Effector memory CD4-positive, alpha-beta T cell (primary cell): Measurements from ENCODE around the gene BBS9.

ENCODE experiments used
- DNase-seq, 3 donors: peaks; one replicate each; pipeline ENCODE4 v3.0.0-alpha.2; 2020
- H3K27ac ChIP-seq: 2 replicates; pipeline ENCODE4 v1.7.0; 2013; ENCODE audit warnings: mild to moderate bottlenecking, low read length, moderate library complexity; ENCODE audit not compliant: insufficient read depth, poor library complexity, severe bottlenecking
- H3K27me3 ChIP-seq: replicated peaks from 2 replicates; pipeline ENCODE4 v1.7.0; 2013; ENCODE audit warnings: mild to moderate bottlenecking, low read length; ENCODE audit not compliant: insufficient read depth, control insufficient read depth, poor library complexity, severe bottlenecking
- H3K36me3 ChIP-seq: 2 replicates; pipeline ENCODE4 v1.7.0; 2013; ENCODE audit warnings: mild to moderate bottlenecking, low read length, moderate library complexity; ENCODE audit not compliant: control insufficient read depth, insufficient read depth
- H3K4me1 ChIP-seq: 2 replicates; pipeline ENCODE4 v1.7.0; 2013; ENCODE audit warnings: low read length, mild to moderate bottlenecking; ENCODE audit not compliant: control insufficient read depth, insufficient read depth, poor library complexity, severe bottlenecking
- H3K4me3 ChIP-seq: 2 replicates; pipeline ENCODE4 v1.7.0; 2013; ENCODE audit warnings: low read length, low read depth, mild to moderate bottlenecking; ENCODE audit not compliant: insufficient read depth, poor library complexity, severe bottlenecking
- H3K9me3 ChIP-seq: 2 replicates; pipeline ENCODE4 v1.7.0; 2013; ENCODE audit warnings: mild to moderate bottlenecking, low read length, moderate library complexity; ENCODE audit not compliant: control insufficient read depth

Gene BBS9

GRCh38 chr7:33118383-33118782 is 11.0 kb upstream of the BBS9 start:
- H3K36me3 ChIP-seq: no peaks in the 10 kb centered on the region
- DNase-seq: no peak
- H3K9me3 ChIP-seq: no peaks in the 10 kb centered on the region
- no peak overlapping the region for H3K4me3 ChIP-seq
- H3K27ac ChIP-seq: no peak overlapping the region
- peaks cover 3% of the 10 kb centered on the region for H3K27me3 ChIP-seq
- H3K4me1 ChIP-seq: no peaks in the 10 kb centered on the region

- Histone ChIP-seq H3K9me3 (no peaks in the 10 kb centered on the region), H3K4me1 (peaks cover 13% of the 10 kb centered on the region), H3K4me3 (no peak overlapping the region), H3K36me3 (no peaks in the 10 kb centered on the region), H3K27ac (no peak overlapping the region), H3K27me3 (peaks cover 1% of the 10 kb centered on the region)
- no peak for DNase-seq
These were observed 2.3 kb upstream of the BBS9 start for GRCh38 chr7:33127085-33127484.

- Histone ChIP-seq H3K27ac (peak overlapping the region; percentile 79), H3K36me3 (no peaks in the 10 kb centered on the region), H3K9me3 (no peaks in the 10 kb centered on the region), H3K4me1 (peaks cover 13% of the 10 kb centered on the region), H3K27me3 (no peaks in the 10 kb centered on the region), H3K4me3 (peak overlapping the region; percentile 94)
- DNase-seq: no peak
These were observed 754 bp upstream of the BBS9 start for GRCh38 chr7:33128631-33128989.

GRCh38 chr7:33129806-33130153 is 416 bp downstream of the BBS9 start:
- no peaks in the 10 kb centered on the region for H3K36me3 ChIP-seq
- H3K4me1 ChIP-seq: peaks cover 13% of the 10 kb centered on the region
- no peak for DNase-seq
- H3K27ac ChIP-seq: peak overlapping the region; percentile 79
- peak overlapping the region; percentile 94 for H3K4me3 ChIP-seq
- H3K27me3 ChIP-seq: no peaks in the 10 kb centered on the region
- H3K9me3 ChIP-seq: no peaks in the 10 kb centered on the region

GRCh38 chr7:33130184-33130583 is 820 bp downstream of the BBS9 start:
- Histone ChIP-seq H3K4me3 (peak overlapping the region; percentile 94), H3K4me1 (peaks cover 13% of the 10 kb centered on the region), H3K27me3 (no peaks in the 10 kb centered on the region), H3K9me3 (no peaks in the 10 kb centered on the region), H3K36me3 (no peaks in the 10 kb centered on the region), H3K27ac (peak overlapping the region; percentile 79)
- no peak for DNase-seq

- no peak overlapping the region for H3K4me3 ChIP-seq
- no peaks in the 10 kb centered on the region for H3K9me3 ChIP-seq
- DNase-seq: no peak
- H3K27me3 ChIP-seq: no peaks in the 10 kb centered on the region
- H3K36me3 ChIP-seq: no peaks in the 10 kb centered on the region
- no peaks in the 10 kb centered on the region for H3K4me1 ChIP-seq
- no peak overlapping the region for H3K27ac ChIP-seq
These were observed 7.7 kb downstream of the BBS9 start for GRCh38 chr7:33137103-33137502.

- H3K27me3 ChIP-seq: no peaks in the 10 kb centered on the region
- H3K36me3 ChIP-seq: no peaks in the 10 kb centered on the region
- no peak for DNase-seq
- H3K9me3 ChIP-seq: no peaks in the 10 kb centered on the region
- H3K27ac ChIP-seq: no peak overlapping the region
- H3K4me1 ChIP-seq: no peaks in the 10 kb centered on the region
- H3K4me3 ChIP-seq: no peak overlapping the region
These were observed 13.2 kb downstream of the BBS9 start for GRCh38 chr7:33142585-33142984.

- H3K4me1 ChIP-seq: no peaks in the 10 kb centered on the region
- no peaks in the 10 kb centered on the region for H3K9me3 ChIP-seq
- no peaks in the 10 kb centered on the region for H3K27me3 ChIP-seq
- no peak overlapping the region for H3K4me3 ChIP-seq
- H3K36me3 ChIP-seq: no peaks in the 10 kb centered on the region
- no peak overlapping the region for H3K27ac ChIP-seq
- no peak for DNase-seq
These were observed 14.8 kb downstream of the BBS9 start for GRCh38 chr7:33143996-33144718.

GRCh38 chr7:33145156-33145555 is 15.8 kb downstream of the BBS9 start:
- no peaks in the 10 kb centered on the region for H3K27me3 ChIP-seq
- H3K9me3 ChIP-seq: no peaks in the 10 kb centered on the region
- no peaks in the 10 kb centered on the region for H3K4me1 ChIP-seq
- H3K4me3 ChIP-seq: no peak overlapping the region
- H3K36me3 ChIP-seq: no peaks in the 10 kb centered on the region
- no peak overlapping the region for H3K27ac ChIP-seq
- no peak for DNase-seq

- H3K36me3 ChIP-seq: peaks cover 3% of the 10 kb centered on the region
- no peaks in the 10 kb centered on the region for H3K9me3 ChIP-seq
- no peaks in the 10 kb centered on the region for H3K4me1 ChIP-seq
- no peaks in the 10 kb centered on the region for H3K27me3 ChIP-seq
- no peak for DNase-seq
- H3K27ac ChIP-seq: no peak overlapping the region
- no peak overlapping the region for H3K4me3 ChIP-seq
These were observed 22.7 kb downstream of the BBS9 start for GRCh38 chr7:33152087-33152486.
